Loucy (cell line): Measurements from ENCODE around the gene CACNA1B.

Experiments
- EZH2phosphoT487 ChIP-seq: fragments of 200-600 bp; IDR thresholded peaks from 2 replicates; pipeline ENCODE4 v1.6.1; 2018; ENCODE audit warnings: antibody characterized with exemption, mild to moderate bottlenecking, moderate library complexity, borderline replicate concordance
- TF ChIP-seq, protein P1 (sequence below): fragments of 200-600 bp; sonication (generic); conservative IDR thresholded peaks from 2 replicates; pipeline ENCODE4 v1.5.1; 2014; ENCODE audit warnings: mild to moderate bottlenecking, antibody characterized with exemption, low read length

DNA sequence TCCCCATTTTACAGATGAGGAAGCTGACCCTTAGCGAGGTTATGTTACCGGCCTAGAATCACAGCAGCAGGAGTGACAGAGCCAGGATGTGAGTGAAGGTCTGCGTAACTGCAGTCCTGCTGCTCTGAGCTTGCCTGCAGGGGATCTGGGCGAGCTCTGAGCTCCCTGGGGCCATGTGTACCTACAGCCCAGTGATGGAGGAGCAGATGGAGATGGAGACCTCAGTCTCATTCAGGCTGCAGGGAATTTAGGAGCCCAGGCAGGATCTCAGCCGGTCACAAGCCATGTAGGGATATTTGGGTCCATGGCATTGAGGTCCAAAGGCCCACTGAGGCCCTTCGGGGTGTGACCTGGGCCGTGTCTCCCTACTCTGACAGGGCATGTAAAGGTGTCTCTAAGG lies 170.6 kb downstream of the CACNA1B start:
- TF ChIP-seq, protein P1, sequence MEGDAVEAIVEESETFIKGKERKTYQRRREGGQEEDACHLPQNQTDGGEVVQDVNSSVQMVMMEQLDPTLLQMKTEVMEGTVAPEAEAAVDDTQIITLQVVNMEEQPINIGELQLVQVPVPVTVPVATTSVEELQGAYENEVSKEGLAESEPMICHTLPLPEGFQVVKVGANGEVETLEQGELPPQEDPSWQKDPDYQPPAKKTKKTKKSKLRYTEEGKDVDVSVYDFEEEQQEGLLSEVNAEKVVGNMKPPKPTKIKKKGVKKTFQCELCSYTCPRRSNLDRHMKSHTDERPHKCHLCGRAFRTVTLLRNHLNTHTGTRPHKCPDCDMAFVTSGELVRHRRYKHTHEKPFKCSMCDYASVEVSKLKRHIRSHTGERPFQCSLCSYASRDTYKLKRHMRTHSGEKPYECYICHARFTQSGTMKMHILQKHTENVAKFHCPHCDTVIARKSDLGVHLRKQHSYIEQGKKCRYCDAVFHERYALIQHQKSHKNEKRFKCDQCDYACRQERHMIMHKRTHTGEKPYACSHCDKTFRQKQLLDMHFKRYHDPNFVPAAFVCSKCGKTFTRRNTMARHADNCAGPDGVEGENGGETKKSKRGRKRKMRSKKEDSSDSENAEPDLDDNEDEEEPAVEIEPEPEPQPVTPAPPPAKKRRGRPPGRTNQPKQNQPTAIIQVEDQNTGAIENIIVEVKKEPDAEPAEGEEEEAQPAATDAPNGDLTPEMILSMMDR: no peak
- no peak for TF ChIP-seq EZH2phosphoT487
